OCI-LY1 (cell line): ENCODE results near the gene COL11A2.

Source experiments
- H2AFZ ChIP-seq: fragments of 200-600 bp; sonication (generic), shearing (Covaris generic); 2 replicates; pipeline ENCODE4 v1.6.0; 2014; ENCODE audit warnings: antibody characterized with exemption, mild to moderate bottlenecking, low read length
- H3F3A ChIP-seq: fragments of 200-600 bp; sonication (generic), shearing (Covaris generic); 2 replicates; pipeline ENCODE4 v1.6.0; 2014; ENCODE audit warnings: mild to moderate bottlenecking, antibody characterized with exemption, low read length, moderate library complexity; ENCODE audit not compliant: insufficient read depth
- H3K27ac ChIP-seq: fragments of 200-600 bp; sonication (generic); 2 replicates; pipeline ENCODE4 v1.5.1; 2014; ENCODE audit warnings: low read length, mixed run types, mild to moderate bottlenecking, low read depth; ENCODE audit not compliant: poor library complexity, severe bottlenecking
- H3K27me3 ChIP-seq: fragments of 200-600 bp; sonication (generic); 2 replicates; pipeline ENCODE4 v1.6.0; 2014; ENCODE audit warnings: antibody characterized with exemption, mild to moderate bottlenecking, low read length, moderate library complexity; ENCODE audit not compliant: insufficient read depth
- H3K36me3 ChIP-seq: fragments of 200-600 bp; sonication (generic); 2 replicates; pipeline ENCODE4 v1.6.1; 2014; ENCODE audit warnings: mild to moderate bottlenecking, antibody characterized with exemption, low read length, moderate library complexity, mixed read lengths; ENCODE audit not compliant: insufficient read depth
- H3K4me1 ChIP-seq: fragments of 200-600 bp; sonication (generic); 2 replicates; pipeline ENCODE4 v1.5.1; 2014; ENCODE audit warnings: mild to moderate bottlenecking, low read length, moderate library complexity; ENCODE audit not compliant: insufficient read depth, severe bottlenecking
- H3K4me2 ChIP-seq: fragments of 200-600 bp; sonication (generic), shearing (Covaris generic); 2 replicates; pipeline ENCODE4 v1.6.1; 2014; ENCODE audit warnings: low read length
- H3K4me3 ChIP-seq: fragments of 200-600 bp; sonication (generic); 2 replicates; pipeline ENCODE4 v1.5.1; 2014; ENCODE audit warnings: low read length, low read depth, mild to moderate bottlenecking, mixed read lengths; ENCODE audit not compliant: poor library complexity, severe bottlenecking
- H3K79me2 ChIP-seq: fragments of 200-600 bp; shearing (Covaris generic); 2 replicates; pipeline ENCODE4 v1.6.1; 2016; ENCODE audit warnings: mixed run types, low read length, mixed read lengths; ENCODE audit not compliant: insufficient read depth
- H3K9ac ChIP-seq: fragments of 200-600 bp; sonication (generic), shearing (Covaris generic); 2 replicates; pipeline ENCODE4 v1.6.1; 2014; ENCODE audit warnings: mild to moderate bottlenecking, low read length, mixed read lengths
- H3K9me2 ChIP-seq: fragments of 200-600 bp; sonication (generic), shearing (Covaris generic); 2 replicates; pipeline ENCODE4 v1.6.1; 2014; ENCODE audit warnings: low read depth, mild to moderate bottlenecking, low read length, mixed read lengths
- H3K9me3 ChIP-seq: fragments of 200-600 bp; shearing (Covaris generic); 2 replicates; pipeline ENCODE4 v1.6.1; 2014; ENCODE audit warnings: low read length, mixed read lengths
- H4K20me1 ChIP-seq: fragments of 200-600 bp; sonication (generic), shearing (Covaris generic); 2 replicates; pipeline ENCODE4 v1.6.0; 2016; ENCODE audit warnings: mild to moderate bottlenecking, low read length; ENCODE audit not compliant: insufficient read depth
- CTCF ChIP-seq: fragments of 200-600 bp; sonication (generic), shearing (Covaris generic); IDR thresholded peaks from 2 replicates; pipeline ENCODE4 v1.5.1; 2017; ENCODE audit warnings: mild to moderate bottlenecking, antibody characterized with exemption, low read length, moderate library complexity, mixed read lengths
- EZH2 ChIP-seq: fragments of 200-600 bp; sonication (generic), shearing (Covaris generic); IDR thresholded peaks from 2 replicates; pipeline ENCODE4 v1.8.0; 2017; ENCODE audit warnings: borderline replicate concordance, mixed run types, mild to moderate bottlenecking, antibody characterized with exemption, low read length, moderate library complexity, mixed read lengths

Gene COL11A2

GRCh38 chr6:33185190-33185589 lies 7.1 kb downstream of the COL11A2 start:
- Histone ChIP-seq H2AFZ (no peak overlapping the region), H3K36me3 (no peaks in the 10 kb centered on the region), H3K9me2 (no peaks in the 10 kb centered on the region), H3K27ac (no peak overlapping the region), H3K4me1 (peaks cover 8% of the 10 kb centered on the region), H4K20me1 (no peaks in the 10 kb centered on the region), H3K4me3 (no peak overlapping the region), H3K27me3 (no peaks in the 10 kb centered on the region; the same call in none of the 2 replicates), H3F3A (no peaks in the 10 kb centered on the region), H3K79me2 (no peaks in the 10 kb centered on the region), H3K4me2 (no peak overlapping the region), H3K9me3 (no peaks in the 10 kb centered on the region), H3K9ac (no peak overlapping the region)
- TF ChIP-seq EZH2: no peak
- TF ChIP-seq CTCF: no peak

GRCh38 chr6:33183071-33183683 lies 9.1 kb downstream of the COL11A2 start:
- H3K4me3 ChIP-seq: peak overlapping the region; percentile 18
- H2AFZ ChIP-seq: peak overlapping the region; percentile 91
- 0 out of 2 replicates have a peak overlapping the region, but pooled peaks have one; percentile 4 for H3K4me2 ChIP-seq
- no peak overlapping the region for H3K27ac ChIP-seq
- H4K20me1 ChIP-seq: no peaks in the 10 kb centered on the region
- no peak overlapping the region for H3K9ac ChIP-seq
- H3K9me2 ChIP-seq: no peaks in the 10 kb centered on the region
- H3F3A ChIP-seq: no peaks in the 10 kb centered on the region
- H3K9me3 ChIP-seq: no peaks in the 10 kb centered on the region
- H3K36me3 ChIP-seq: no peaks in the 10 kb centered on the region
- TF ChIP-seq EZH2 (no peak), CTCF (no peak)
- no peaks in the 10 kb centered on the region; the same call in none of the 2 replicates for H3K27me3 ChIP-seq
- H3K79me2 ChIP-seq: no peaks in the 10 kb centered on the region
- H3K4me1 ChIP-seq: peaks cover 8% of the 10 kb centered on the region

GRCh38 chr6:33181141-33181540 lies 11.1 kb downstream of the COL11A2 start:
- no peaks in the 10 kb centered on the region for H3K9me2 ChIP-seq
- no peaks in the 10 kb centered on the region for H3K27me3 ChIP-seq
- H3K4me2 ChIP-seq: no peak overlapping the region
- TF ChIP-seq CTCF: no peak
- no peak for TF ChIP-seq EZH2
- no peak overlapping the region for H3K27ac ChIP-seq
- no peak overlapping the region for H3K9ac ChIP-seq
- H3K36me3 ChIP-seq: no peaks in the 10 kb centered on the region
- no peak overlapping the region for H2AFZ ChIP-seq
- no peak overlapping the region for H3K4me3 ChIP-seq
- peaks cover 8% of the 10 kb centered on the region for H3K4me1 ChIP-seq
- H3F3A ChIP-seq: no peaks in the 10 kb centered on the region
- no peaks in the 10 kb centered on the region for H4K20me1 ChIP-seq
- H3K9me3 ChIP-seq: no peaks in the 10 kb centered on the region
- no peaks in the 10 kb centered on the region for H3K79me2 ChIP-seq
